ENCODE measurements around the gene FYB1.

- TF ChIP-seq, protein P1, sequence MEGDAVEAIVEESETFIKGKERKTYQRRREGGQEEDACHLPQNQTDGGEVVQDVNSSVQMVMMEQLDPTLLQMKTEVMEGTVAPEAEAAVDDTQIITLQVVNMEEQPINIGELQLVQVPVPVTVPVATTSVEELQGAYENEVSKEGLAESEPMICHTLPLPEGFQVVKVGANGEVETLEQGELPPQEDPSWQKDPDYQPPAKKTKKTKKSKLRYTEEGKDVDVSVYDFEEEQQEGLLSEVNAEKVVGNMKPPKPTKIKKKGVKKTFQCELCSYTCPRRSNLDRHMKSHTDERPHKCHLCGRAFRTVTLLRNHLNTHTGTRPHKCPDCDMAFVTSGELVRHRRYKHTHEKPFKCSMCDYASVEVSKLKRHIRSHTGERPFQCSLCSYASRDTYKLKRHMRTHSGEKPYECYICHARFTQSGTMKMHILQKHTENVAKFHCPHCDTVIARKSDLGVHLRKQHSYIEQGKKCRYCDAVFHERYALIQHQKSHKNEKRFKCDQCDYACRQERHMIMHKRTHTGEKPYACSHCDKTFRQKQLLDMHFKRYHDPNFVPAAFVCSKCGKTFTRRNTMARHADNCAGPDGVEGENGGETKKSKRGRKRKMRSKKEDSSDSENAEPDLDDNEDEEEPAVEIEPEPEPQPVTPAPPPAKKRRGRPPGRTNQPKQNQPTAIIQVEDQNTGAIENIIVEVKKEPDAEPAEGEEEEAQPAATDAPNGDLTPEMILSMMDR (IDR thresholded peaks at IDR 0.05): peak; percentile 51
- no peak for TF ChIP-seq EZH2 (IDR thresholded peaks at IDR 0.05; ENCODE audit: borderline replicate concordance, insufficient read depth, low read depth, low read length, poor library complexity, severe bottlenecking)
Measured at GRCh38 chr5:39148983-39149534, 70.3 kb downstream of the FYB1 start.

Data from B cell (primary cell).